Stimulated activated CD4-positive, alpha-beta T cell treated with anti-CD3 and anti-CD28 coated beads, Interleukin-4, amount 100 ng/mL, for 48 hours (primary cell): ENCODE results near the gene PRSS56.

Experiments
- DNase-seq, 2 donors: peaks; one replicate each; pipeline ENCODE4 v3.0.0-alpha.2; 2020; ENCODE audit warnings: low read depth in 2 of 2

The PRSS56 gene

DNA sequence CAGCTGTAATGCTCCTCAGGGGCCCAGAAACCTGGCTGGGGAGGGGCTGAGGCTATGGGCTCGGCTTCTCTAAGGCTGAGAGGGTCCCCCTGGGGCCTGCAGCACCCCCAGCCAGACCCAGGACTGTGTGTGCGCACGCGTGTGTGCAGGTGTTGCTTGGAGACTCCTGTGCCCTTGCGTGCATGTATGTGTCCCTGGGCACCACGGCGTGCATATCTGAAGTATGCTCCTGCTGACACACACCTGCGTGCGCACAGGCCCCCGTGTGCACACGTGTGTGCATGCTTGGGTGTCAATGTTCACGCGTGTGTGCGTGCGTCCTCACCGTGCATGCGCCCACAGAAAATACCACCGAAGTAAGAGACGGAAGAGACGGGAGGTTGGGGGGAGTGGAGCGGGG, 17.7 kb upstream of the PRSS56 start:
- DNase-seq, result no peak

GRCh38 chr2:232502911-232503808, 17.0 kb upstream of the PRSS56 start:
- peak in 1 of 2 donors; percentile 18 for DNase-seq

GRCh38 chr2:232503809-232504323, 16.3 kb upstream of the PRSS56 start:
- DNase-seq, result no peak

- no peak for DNase-seq
Observed at GRCh38 chr2:232504438-232504837, 15.8 kb upstream of the PRSS56 start.

- no peak for DNase-seq
Observed at GRCh38 chr2:232505856-232506255, 14.3 kb upstream of the PRSS56 start.

GRCh38 chr2:232506709-232507108, 13.5 kb upstream of the PRSS56 start:
- DNase-seq, result no peak

GRCh38 chr2:232508251-232508650, 11.9 kb upstream of the PRSS56 start:
- DNase-seq, result no peak

- no peak for DNase-seq
Observed at GRCh38 chr2:232511336-232511890, 8.8 kb upstream of the PRSS56 start.

DNA sequence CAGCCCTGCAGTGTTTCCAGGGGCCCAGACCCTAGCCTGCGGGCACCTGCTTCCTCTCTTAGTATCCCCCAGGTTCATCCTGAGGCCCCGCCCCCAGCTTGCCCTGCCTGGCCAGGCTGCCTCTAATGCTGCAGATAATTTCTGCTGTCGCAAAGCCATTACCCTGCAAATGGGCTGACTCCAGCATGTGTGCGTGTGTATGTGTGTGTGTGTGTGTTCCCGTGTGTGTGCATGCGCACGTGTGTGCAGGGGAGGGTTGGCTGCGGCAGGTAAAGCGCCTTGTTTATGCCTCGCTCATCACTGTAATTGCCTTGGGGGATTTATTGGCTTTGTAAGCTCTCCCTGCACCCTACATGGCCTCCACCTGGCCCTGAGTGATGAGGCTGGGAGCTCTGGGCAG, 7.6 kb upstream of the PRSS56 start:
- no peak for DNase-seq

DNA sequence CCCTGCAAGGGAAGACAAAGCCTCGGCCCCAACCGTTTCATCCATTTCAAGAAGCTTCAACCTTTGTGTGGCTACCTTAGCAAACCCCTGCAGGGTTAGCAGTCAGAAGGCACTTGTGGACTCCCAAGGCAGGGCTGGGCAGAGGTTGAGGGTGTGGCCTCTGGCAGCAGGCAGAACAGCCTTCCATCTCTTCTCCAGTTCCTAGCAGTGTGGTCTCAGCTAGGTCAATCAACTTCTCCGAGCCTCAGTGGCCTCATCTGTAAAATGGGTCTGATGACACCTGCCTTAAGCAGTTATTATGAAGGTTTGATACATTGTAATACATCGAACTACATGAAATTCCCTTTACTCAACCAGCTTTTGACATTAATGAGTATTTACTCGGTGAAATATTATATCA, 6.8 kb upstream of the PRSS56 start:
- DNase-seq, result no peak

DNA sequence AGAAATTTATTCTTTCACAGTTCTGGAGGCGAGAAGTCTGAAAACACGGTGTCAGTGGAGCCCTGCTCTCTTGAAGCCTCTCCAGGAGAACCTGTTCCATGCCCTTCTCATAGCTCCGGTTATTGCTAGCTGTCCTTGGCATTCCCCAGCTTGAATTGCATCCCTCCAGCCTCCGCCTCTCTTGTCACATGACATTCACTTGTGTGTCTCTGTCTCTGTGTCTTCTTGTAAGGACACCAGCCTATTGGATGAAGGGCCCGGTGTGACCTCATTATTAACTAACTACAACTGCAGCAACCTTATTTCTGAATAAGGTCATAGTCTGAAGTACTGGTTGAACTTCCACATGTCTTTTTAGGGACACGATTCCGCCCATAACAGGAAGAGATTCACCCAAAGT, 4.5 kb upstream of the PRSS56 start:
- no peak for DNase-seq

DNA sequence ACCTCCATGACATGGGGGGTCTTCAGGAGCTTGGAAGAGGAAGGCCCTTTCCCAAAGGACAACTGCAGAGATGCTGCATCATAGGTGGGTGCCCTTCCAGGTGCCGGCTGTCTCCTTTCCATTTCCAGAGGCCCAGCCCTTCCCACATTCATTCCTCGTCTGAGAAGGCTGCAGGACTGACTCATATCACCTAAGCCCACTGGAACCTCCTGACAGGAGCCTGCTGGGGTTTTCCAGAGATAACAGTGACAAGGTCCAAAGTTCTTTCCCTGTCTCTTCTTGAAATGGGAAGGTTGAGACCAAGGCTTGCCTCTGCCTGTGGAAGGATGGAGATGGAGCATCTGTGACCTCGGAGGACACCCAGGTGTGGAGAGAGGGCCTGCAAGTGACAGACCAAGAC, 3.6 kb upstream of the PRSS56 start:
- no peak for DNase-seq

- no peak for DNase-seq
Observed at GRCh38 chr2:232518844-232519243, 1.3 kb upstream of the PRSS56 start.

- no peak for DNase-seq
Observed at GRCh38 chr2:232520489-232520888, 301 bp downstream of the PRSS56 start.

- DNase-seq, result no peak
Observed at GRCh38 chr2:232521098-232521497, 910 bp downstream of the PRSS56 start.

- DNase-seq, result peak; percentile 59 to 74
Observed at GRCh38 chr2:232521959-232522622, 1.9 kb downstream of the PRSS56 start.

DNA sequence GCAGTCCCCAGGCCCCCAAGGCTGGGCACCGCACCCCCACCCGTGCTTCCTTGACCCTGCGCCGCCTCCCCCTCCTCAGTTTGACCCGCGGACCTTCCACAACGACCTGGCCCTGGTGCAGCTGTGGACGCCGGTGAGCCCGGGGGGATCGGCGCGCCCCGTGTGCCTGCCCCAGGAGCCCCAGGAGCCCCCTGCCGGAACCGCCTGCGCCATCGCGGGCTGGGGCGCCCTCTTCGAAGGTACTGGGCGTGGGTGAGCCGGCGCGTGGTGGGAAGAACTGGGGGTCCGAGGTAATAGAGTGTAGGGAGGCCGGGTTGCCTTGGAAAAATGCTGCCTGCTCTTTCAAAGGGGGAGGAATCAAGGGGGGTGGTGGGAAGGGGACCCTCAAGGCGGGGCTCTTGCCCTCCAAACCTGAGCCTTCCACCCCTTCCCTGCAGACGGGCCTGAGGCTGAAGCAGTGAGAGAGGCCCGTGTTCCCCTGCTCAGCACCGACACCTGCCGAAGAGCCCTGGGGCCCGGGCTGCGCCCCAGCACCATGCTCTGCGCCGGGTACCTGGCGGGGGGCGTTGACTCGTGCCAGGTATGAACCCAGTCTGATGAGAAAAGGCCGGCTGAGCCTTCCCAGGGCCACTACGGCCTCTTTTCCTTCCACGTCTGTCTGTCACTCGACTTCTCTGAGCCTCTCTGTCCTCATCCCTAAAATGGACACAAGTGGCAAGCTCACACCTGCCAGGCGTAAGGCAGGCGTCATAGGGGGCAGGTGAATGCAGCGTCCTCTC, 2.6 kb downstream of the PRSS56 start:
- DNase-seq, result no peak

GRCh38 chr2:232523402-232523681, 3.2 kb downstream of the PRSS56 start:
- DNase-seq, result no peak

DNA sequence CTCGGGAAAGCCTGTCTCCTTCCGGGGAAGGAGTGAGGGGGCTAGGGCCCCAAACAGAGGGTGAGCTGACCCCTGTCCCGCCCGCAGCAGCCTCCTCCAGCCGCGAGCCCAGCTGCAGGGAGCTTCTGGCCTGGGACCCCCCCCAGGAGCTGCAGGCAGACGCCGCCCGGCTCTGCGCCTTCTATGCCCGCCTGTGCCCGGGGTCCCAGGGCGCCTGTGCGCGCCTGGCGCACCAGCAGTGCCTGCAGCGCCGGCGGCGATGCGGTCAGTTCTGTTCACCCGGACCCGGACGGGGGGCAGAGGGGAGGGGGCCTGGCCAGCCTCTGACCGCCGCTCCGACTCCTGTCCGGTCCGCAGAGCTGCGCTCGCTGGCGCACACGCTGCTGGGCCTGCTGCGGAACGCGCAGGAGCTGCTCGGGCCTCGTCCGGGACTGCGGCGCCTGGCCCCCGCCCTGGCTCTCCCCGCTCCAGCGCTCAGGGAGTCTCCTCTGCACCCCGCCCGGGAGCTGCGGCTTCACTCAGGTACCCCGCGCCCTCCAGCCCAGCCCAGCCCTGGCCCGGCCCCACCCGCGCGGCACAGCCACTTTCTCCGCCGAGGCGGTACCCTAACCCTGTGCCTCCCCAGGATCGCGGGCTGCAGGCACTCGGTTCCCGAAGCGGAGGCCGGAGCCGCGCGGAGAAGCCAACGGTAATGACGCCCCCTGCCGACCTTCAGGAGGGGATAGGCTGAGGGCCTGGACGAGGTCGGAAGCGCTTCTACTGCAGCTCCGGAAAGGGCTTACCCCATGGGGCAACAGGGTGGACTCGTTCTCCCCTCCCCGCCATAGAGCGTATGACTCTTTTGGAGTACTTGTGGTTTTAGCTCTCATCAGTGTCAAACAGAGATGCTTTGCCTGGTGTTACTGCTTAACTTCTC, 3.8 kb downstream of the PRSS56 start:
- DNase-seq, result peak in 1 of 2 donors; percentile 33

- DNase-seq, result no peak
Observed at GRCh38 chr2:232524771-232525170, 4.6 kb downstream of the PRSS56 start.

DNA sequence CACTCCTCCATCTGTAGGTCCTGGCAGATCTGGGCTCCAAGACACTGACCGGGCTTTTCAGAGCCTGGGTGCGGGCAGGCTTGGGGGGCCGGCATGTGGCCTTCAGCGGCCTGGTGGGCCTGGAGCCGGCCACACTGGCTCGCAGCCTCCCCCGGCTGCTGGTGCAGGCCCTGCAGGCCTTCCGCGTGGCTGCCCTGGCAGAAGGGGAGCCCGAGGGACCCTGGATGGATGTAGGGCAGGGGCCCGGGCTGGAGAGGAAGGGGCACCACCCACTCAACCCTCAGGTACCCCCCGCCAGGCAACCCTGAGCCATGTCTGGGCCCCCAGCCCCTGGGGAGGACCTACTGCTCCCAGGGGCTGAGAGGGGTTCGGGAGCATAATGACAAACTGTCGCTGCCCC, 5.0 kb downstream of the PRSS56 start:
- no peak for DNase-seq
